ENCODE measurements around the gene STH.

STH gene

GRCh38 chr17:45968732-45969131, 30.3 kb upstream of the STH start:
- no peak overlapping the region for H3K4me3 Mint-ChIP-seq
- H3K36me3 Mint-ChIP-seq (ENCODE audit: low read depth): no peaks in the 10 kb centered on the region
- no peaks in the 10 kb centered on the region for H3K9me3 Mint-ChIP-seq
- no peak overlapping the region for H3K27ac Mint-ChIP-seq
- H3K27me3 Mint-ChIP-seq (ENCODE audit: low read depth): peaks cover 17% of the 10 kb centered on the region
- TF ChIP-seq CTCF (IDR thresholded peaks at IDR 0.05; ENCODE audit: unreplicated experiment in 3 of 3): no peak
- H3K4me1 Mint-ChIP-seq: peaks cover 6% of the 10 kb centered on the region

DNA sequence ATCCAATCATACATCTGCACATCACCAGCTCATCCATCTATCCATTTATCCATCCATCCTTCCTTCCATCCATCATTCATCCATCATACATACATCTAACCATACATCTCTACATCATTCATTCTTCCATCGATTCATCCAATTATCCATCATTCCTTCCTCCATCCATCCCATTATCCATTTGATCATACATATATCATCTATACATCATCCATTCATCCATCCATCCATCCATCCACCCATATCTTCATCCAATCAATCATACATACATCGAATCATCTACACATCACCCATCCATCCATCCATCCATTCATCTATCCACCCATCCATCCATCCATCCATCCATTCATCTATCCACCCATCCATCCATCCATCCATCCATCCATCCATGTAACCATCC, 29.3 kb upstream of the STH start:
- Mint-ChIP-seq H3K9me3 (no peaks in the 10 kb centered on the region), H3K4me3 (no peak overlapping the region), H3K27ac (no peak overlapping the region), H3K4me1 (peaks cover 6% of the 10 kb centered on the region), H3K36me3 (ENCODE audit: low read depth) (no peaks in the 10 kb centered on the region), H3K27me3 (ENCODE audit: low read depth) (peaks cover 15% of the 10 kb centered on the region)
- no peak for TF ChIP-seq CTCF (IDR thresholded peaks at IDR 0.05; ENCODE audit: unreplicated experiment in 3 of 3)

- H3K27ac Mint-ChIP-seq: no peak overlapping the region
- TF ChIP-seq CTCF (IDR thresholded peaks at IDR 0.05; ENCODE audit: unreplicated experiment in 3 of 3): no peak
- H3K36me3 Mint-ChIP-seq (ENCODE audit: low read depth): no peaks in the 10 kb centered on the region
- H3K9me3 Mint-ChIP-seq: no peaks in the 10 kb centered on the region
- H3K27me3 Mint-ChIP-seq (ENCODE audit: low read depth): peaks cover 13% of the 10 kb centered on the region
- H3K4me1 Mint-ChIP-seq: peaks cover 5% of the 10 kb centered on the region
- no peak overlapping the region for H3K4me3 Mint-ChIP-seq
These were observed 28.4 kb upstream of the STH start for GRCh38 chr17:45970659-45971058.

GRCh38 chr17:45971698-45972141, 27.3 kb upstream of the STH start:
- Mint-ChIP-seq H3K9me3 (no peaks in the 10 kb centered on the region), H3K4me3 (no peak overlapping the region), H3K4me1 (no peaks in the 10 kb centered on the region), H3K27ac (no peak overlapping the region), H3K27me3 (ENCODE audit: low read depth) (peaks cover 8% of the 10 kb centered on the region), H3K36me3 (ENCODE audit: low read depth) (no peaks in the 10 kb centered on the region)
- no peak for TF ChIP-seq CTCF (IDR thresholded peaks at IDR 0.05; ENCODE audit: unreplicated experiment in 3 of 3)

- Mint-ChIP-seq H3K4me1 (no peaks in the 10 kb centered on the region), H3K4me3 (no peak overlapping the region), H3K27ac (no peak overlapping the region), H3K36me3 (ENCODE audit: low read depth) (no peaks in the 10 kb centered on the region), H3K27me3 (ENCODE audit: low read depth) (peaks cover 7% of the 10 kb centered on the region), H3K9me3 (no peaks in the 10 kb centered on the region)
- no peak for TF ChIP-seq CTCF (IDR thresholded peaks at IDR 0.05; ENCODE audit: unreplicated experiment in 3 of 3)
These were observed 26.5 kb upstream of the STH start for GRCh38 chr17:45972531-45972930.

GRCh38 chr17:45973099-45973780, 25.8 kb upstream of the STH start:
- Mint-ChIP-seq H3K27ac (no peak overlapping the region), H3K4me1 (no peaks in the 10 kb centered on the region), H3K9me3 (no peaks in the 10 kb centered on the region), H3K36me3 (ENCODE audit: low read depth) (no peaks in the 10 kb centered on the region), H3K4me3 (no peak overlapping the region), H3K27me3 (ENCODE audit: low read depth) (peaks cover under 1% of the 10 kb centered on the region)
- no peak for TF ChIP-seq CTCF (IDR thresholded peaks at IDR 0.05; ENCODE audit: unreplicated experiment in 3 of 3)
